ENCODE results near the gene BRD4. TPM values are rescaled to one million over a fixed set of nuclear protein-coding genes. Genes with fewer than 3 reads are reported as not detected.
A peak's percentile ranks its signal among the peaks of the same experiment; 100 is the strongest.

Gene BRD4
- total RNA-seq, 4 donors from 2014 or later = 34.1 to 48.1 (median 37.5) TPM

DNA sequence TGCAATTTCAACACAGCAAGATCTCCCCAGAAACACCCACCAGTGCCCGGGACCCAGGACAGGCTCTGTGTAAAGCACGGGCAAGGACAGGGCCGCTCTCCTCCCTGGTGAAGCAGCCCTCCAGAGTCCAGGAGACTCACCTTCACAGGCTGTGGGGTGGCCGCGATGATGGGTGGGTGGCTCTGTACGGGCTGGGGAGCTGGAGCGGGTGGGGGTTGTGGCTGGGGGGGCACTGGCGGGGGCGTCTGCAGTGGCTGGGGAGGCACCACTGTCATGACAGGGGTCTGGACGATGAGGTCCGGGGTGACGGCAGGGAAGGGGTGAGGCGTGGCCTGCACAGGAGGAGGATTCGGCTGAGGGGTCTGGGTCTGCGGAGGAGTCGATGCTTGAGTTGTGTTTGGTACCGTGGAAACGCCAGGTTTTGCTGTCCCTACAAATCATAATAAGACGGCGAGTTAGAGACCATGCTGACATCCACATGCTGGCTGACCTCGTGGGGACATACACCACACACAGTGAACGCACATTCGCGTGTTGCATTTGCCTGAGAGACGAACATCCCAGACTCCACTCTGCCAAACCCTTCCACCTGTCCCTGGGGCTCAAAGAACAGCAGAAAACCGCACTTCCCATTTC lies 67.0 kb downstream of the BRD4 start:
- no peaks in the 10 kb centered on the region for H3K9me3 ChIP-seq
- H3K4me3 ChIP-seq = peak overlapping the region in 1 of 4 donors; percentile 2
- H3K4me1 ChIP-seq = peaks cover 62 to 74% (median 69%) of the 10 kb centered on the region in 4 donors
- no peaks in the 10 kb centered on the region for H3K27me3 ChIP-seq
- intact Hi-C loops (cut with DNase I) = loop anchor here (2.0 to 5.0 kb wide), 4 partner anchors 65 to 291 kb away; partner anchors contain the start of gene AKAP8
- DNase-seq (ENCODE audit: extremely low spot score) = no peak
- peak overlapping the region; percentile 58 to 92 (median 72) for H3K27ac ChIP-seq (replicated peaks in 1 of 4)
- TF ChIP-seq POLR2AphosphoS5 (IDR thresholded peaks at IDR 0.05) (no peak), EP300 (IDR thresholded peaks at IDR 0.05) (no peak), POLR2A (IDR thresholded peaks at IDR 0.05; ENCODE audit: low read depth) (no peak)
- TF ChIP-seq, protein P1, sequence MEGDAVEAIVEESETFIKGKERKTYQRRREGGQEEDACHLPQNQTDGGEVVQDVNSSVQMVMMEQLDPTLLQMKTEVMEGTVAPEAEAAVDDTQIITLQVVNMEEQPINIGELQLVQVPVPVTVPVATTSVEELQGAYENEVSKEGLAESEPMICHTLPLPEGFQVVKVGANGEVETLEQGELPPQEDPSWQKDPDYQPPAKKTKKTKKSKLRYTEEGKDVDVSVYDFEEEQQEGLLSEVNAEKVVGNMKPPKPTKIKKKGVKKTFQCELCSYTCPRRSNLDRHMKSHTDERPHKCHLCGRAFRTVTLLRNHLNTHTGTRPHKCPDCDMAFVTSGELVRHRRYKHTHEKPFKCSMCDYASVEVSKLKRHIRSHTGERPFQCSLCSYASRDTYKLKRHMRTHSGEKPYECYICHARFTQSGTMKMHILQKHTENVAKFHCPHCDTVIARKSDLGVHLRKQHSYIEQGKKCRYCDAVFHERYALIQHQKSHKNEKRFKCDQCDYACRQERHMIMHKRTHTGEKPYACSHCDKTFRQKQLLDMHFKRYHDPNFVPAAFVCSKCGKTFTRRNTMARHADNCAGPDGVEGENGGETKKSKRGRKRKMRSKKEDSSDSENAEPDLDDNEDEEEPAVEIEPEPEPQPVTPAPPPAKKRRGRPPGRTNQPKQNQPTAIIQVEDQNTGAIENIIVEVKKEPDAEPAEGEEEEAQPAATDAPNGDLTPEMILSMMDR (IDR thresholded peaks at IDR 0.05) = no peak
- peaks cover 33 to 80% (median 79%) of the 10 kb centered on the region in 4 donors for H3K36me3 ChIP-seq
- 52% methylated on average over 17 of the region's 26 CpGs for WGBS

DNA sequence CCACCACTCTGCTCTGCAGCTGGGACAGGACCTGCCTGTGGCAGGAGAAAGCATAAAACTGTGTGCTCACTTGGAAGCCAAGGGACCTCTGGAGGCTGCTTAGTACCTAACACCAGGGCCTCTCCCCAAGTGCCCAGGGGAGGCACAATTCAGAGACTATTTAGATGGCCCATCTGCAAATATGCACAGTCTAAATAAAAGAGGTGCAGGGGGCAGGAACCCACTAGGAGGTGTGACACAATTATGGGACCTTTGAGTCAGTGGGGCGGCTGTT lies 67.5 kb downstream of the BRD4 start:
- 40% methylated on average over 1 of the region's 1 CpG for WGBS
- H3K27ac ChIP-seq (replicated peaks in 1 of 4) = peak overlapping the region; percentile 58 to 92 (median 72)
- H3K27me3 ChIP-seq = no peaks in the 10 kb centered on the region
- H3K4me1 ChIP-seq = peaks cover 57 to 69% (median 65%) of the 10 kb centered on the region in 4 donors
- H3K36me3 ChIP-seq = peaks cover 33 to 80% (median 79%) of the 10 kb centered on the region in 4 donors
- intact Hi-C loops (cut with DNase I) = loop anchor here (2.0 to 5.0 kb wide), 4 partner anchors 66 to 292 kb away; partner anchors contain the start of gene AKAP8
- no peak overlapping the region for H3K4me3 ChIP-seq
- no peaks in the 10 kb centered on the region for H3K9me3 ChIP-seq
- DNase-seq (ENCODE audit: extremely low spot score) = no peak
- TF ChIP-seq POLR2A (IDR thresholded peaks at IDR 0.05; ENCODE audit: low read depth) (no peak), POLR2AphosphoS5 (IDR thresholded peaks at IDR 0.05) (no peak), EP300 (IDR thresholded peaks at IDR 0.05) (no peak)
- TF ChIP-seq, protein P1 (IDR thresholded peaks at IDR 0.05) = no peak

DNA sequence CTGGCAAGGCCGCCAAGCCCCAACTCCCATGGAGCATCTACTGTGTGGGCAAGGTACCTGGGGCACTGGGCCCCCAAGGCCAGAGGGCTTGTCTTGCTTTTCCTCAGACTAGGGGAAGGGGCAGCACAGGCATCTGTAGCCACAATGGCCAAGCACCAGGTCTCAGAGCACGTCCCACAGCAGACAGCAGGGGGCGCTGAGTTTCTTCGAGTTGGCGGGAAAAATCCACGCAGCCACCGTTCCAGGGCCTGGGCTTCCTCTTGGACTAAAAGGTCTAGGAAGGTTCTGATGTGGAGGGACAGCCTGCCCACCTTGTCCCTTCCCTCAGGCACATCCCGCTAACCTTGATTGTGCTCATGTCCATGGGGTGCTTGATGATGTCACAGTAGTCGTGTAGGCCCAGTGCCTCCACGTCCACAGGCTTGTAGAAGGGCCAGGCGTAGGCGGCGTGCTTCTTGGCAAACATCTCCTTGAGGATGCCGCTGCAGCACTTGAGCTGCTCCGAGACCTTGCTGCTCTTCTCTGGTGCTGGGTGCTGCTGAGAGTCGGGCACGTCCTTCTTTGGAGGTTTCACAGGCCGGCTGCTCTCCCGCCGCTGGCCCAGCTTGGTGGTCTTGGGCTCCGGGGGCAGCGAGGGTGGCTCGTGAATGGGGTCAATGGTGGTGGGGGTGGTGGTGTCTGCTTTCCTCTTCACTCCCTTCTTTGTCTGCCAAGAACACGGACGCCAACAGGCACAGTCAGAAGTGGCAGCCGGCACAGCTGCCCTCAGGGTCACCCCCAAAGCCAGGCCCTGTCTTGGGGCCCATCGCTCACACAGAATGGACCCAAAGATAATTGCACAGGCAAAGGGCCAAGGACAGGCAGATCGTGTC lies 68.0 kb downstream of the BRD4 start:
- Histone ChIP-seq H3K9me3 (no peaks in the 10 kb centered on the region), H3K36me3 (peaks cover 35 to 84% (median 82%) of the 10 kb centered on the region in 4 donors), H3K27me3 (no peaks in the 10 kb centered on the region), H3K27ac (replicated peaks in 1 of 4) (peak overlapping the region; percentile 58 to 92 (median 72)), H3K4me1 (peaks cover 53 to 64% (median 61%) of the 10 kb centered on the region in 4 donors), H3K4me3 (no peak overlapping the region)
- WGBS = 57% methylated on average over 4 of the region's 28 CpGs
- intact Hi-C loops (cut with DNase I) = loop anchor here (2.0 kb wide), 3 partner anchors 67 to 293 kb away; partner anchors contain the start of gene AKAP8
- DNase-seq (ENCODE audit: extremely low spot score) = no peak
- TF ChIP-seq POLR2A (IDR thresholded peaks at IDR 0.05; ENCODE audit: low read depth) (no peak), POLR2AphosphoS5 (IDR thresholded peaks at IDR 0.05) (peak; percentile 44 to 56)
- TF ChIP-seq, protein P1 (IDR thresholded peaks at IDR 0.05) = peak; percentile 81 to 85 (median 83)

DNA sequence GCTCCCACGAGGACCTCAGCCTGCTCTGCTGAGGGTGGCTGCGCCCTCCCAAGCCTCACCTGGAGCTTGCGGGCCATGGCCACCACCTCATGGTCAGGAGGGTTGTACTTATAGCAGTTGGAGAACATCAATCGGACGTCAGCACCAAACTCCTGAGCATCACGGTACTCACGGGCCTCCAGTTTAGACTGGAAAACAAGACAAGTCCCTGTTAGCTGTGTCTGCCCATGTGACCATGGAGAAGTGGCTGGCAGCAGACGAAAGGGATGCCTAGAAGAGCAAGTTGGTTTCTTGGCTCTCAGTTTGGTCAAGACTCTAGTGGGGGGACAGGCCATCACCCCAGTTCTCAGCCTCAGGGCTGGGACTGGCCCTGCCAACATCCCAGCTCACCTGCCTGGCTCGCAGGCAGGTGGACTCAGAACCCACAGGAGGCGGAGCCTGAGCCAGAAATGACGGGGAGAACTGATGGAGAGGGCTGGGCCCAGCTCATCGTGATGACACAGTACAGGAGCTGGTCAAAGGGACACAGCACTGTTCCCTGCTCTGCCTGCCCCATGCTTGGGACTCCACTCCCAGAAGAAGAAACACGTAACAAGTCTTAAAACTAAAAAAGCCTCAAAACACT lies 68.9 kb downstream of the BRD4 start:
- Histone ChIP-seq H3K27me3 (no peaks in the 10 kb centered on the region), H3K9me3 (no peaks in the 10 kb centered on the region), H3K4me1 (peaks cover 46 to 56% (median 53%) of the 10 kb centered on the region in 4 donors), H3K27ac (replicated peaks in 1 of 4) (peak overlapping the region; percentile 58 to 92 (median 72)), H3K36me3 (peaks cover 43 to 85% (median 83%) of the 10 kb centered on the region in 4 donors), H3K4me3 (no peak overlapping the region)
- TF ChIP-seq EP300 (IDR thresholded peaks at IDR 0.05) (no peak), POLR2AphosphoS5 (IDR thresholded peaks at IDR 0.05) (no peak)
- DNase-seq (ENCODE audit: extremely low spot score) = no peak
- 73% methylated on average over 11 of the region's 13 CpGs for WGBS
- intact Hi-C loops (cut with DNase I) = no loop called here

Measured in esophagus muscularis mucosa (tissue), 4 donors.